ENCODE data around the gene MST1.

MST1 gene

GRCh38 chr3:49674497-49674983, 14.7 kb downstream of the MST1 start:
- DNase-seq (ENCODE audit: low read depth, low spot score) = no peak

- peak; percentile 96 for DNase-seq (ENCODE audit: low read depth, low spot score)
These were observed 15.4 kb downstream of the MST1 start, which contains the start of gene APEH for GRCh38 chr3:49673715-49674496. Gene APEH, plus strand, starts transcription at chr3:49674351. Its CDS starts 51 bp downstream, at chr3:49674402.

DNA sequence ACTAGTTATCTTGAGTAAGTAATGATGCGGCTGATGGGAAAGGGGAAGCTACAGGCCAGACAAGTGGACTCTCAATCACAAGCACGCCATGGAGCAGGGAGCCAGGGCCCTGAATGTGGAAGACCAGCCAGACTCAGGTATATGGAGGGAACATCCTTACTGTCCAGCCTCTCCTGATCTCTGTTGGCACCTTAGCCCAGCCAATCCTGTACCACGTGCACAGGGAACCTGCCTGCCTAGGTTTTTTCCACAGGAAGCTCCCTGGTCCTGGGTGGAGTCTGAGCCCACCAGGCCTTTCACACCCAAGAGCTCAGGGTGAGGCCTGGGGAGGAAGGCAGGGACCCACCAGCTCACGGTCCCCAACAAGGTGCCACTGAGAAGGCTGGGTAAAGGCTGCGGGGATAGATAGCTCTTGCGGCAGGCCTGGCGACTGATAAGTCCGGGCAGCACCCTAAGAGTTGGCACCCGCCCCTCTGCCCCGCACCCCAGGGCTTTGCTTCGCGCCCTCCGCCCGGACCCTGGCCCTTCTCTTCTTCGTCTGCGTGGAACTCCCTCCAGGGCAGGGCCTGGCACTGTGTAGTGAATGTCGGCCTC, 16.1 kb downstream of the MST1 start:
- no peak for DNase-seq (ENCODE audit: low read depth, low spot score)

- peak; percentile 33 for DNase-seq (ENCODE audit: low read depth, low spot score)
These were observed 17.7 kb downstream of the MST1 start for GRCh38 chr3:49671291-49672288.

DNA sequence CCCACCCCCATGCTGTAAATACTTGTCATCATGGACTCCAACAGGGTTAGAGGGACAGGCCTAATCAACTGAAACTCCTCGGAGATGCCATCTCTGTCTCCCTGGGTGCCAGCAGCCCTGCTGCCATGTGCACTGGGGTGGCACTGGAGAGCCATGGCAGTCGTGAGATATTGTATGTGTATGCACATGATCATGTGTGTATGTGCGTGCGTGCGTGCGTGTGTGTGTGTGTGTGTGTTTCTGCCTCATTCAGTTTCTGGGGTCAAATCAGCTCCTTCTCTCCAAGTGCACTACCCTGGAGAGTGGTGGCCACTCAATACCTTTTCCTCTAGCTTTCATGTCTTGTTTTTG, 18.4 kb downstream of the MST1 start:
- no peak for DNase-seq (ENCODE audit: low read depth, low spot score)

GRCh38 chr3:49669352-49669751, 19.9 kb downstream of the MST1 start:
- no peak for DNase-seq (ENCODE audit: low read depth, low spot score)

- DNase-seq (ENCODE audit: low read depth, low spot score) = no peak
These were observed 20.4 kb downstream of the MST1 start for GRCh38 chr3:49668861-49669260.

DNA sequence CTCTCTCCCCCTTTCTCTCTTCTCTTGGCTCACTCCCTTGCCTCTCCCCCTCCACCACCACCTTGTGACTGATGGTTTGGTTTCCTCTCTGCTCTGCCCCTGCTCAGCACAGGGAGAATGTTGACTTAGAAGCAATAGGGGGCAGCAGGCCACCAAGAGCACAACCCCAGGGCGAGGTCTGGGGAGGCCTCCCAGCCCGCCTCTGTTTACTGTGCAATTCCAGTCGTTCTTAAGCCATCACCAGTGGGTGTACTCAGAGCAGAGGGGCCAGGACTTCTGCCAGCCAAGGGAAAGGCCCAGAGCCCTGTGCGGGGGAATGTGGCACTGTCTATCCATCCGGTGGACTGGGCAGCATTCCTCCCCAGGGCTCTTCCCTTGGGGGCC, 20.9 kb downstream of the MST1 start:
- no peak for DNase-seq (ENCODE audit: low read depth, low spot score)

- no peak for DNase-seq (ENCODE audit: low read depth, low spot score)
These were observed 21.4 kb downstream of the MST1 start for GRCh38 chr3:49667701-49668413.

DNA sequence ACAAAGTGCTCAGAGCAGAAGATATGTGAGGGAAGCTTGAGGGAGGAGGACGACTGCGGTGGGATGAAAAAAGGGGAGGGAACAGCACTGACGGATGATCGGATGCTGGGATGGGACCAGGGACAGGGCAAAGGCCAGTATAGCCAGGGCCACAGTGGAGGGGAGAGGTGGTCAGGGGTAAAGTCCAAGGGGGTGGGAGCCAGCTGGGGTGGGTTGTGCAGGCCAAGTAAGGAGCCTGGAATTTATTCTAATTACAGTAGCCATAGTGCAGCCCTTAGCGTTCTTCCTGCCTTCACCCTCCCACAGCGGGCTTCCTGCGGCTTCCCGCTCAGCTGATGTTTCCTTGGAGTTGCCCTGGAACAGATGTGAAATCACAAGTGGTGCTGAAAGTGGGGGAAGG, 22.7 kb downstream of the MST1 start:
- no peak for DNase-seq (ENCODE audit: low read depth, low spot score)

DNA sequence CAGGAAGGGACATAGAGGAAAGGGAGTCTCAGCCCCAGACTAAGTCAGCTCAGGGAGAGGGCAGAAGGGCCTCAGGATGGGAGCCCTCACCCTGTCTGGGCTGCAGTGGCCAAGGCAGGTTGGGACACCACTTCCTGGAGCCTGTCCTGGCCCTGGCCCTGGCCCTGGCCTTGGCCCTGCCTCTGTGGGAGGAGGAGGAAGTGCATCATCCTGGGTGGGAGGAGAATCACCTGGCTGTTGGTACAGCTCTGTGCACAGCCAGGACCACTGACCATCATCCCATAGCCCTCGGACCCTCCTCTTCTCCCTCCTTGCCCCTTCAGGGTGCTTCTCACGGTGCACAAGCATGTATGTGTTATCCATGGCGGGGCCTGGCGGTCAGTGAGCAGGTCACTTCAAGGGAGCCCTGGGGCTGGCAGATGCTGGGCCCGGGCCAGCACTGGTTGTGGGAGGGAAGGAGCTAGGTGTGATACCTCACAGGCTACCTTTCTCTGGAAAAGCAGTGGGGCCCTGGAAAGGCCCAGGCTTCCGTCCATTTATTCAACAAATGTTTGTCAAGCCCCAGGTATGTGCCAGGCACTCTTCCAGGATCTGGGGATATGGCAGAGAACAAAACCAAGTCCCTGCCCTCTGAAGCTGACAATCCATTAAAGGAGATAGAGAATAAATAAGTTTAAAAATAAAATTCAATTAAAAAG, 23.3 kb downstream of the MST1 start:
- DNase-seq (ENCODE audit: low read depth, low spot score) = no peak

DNA sequence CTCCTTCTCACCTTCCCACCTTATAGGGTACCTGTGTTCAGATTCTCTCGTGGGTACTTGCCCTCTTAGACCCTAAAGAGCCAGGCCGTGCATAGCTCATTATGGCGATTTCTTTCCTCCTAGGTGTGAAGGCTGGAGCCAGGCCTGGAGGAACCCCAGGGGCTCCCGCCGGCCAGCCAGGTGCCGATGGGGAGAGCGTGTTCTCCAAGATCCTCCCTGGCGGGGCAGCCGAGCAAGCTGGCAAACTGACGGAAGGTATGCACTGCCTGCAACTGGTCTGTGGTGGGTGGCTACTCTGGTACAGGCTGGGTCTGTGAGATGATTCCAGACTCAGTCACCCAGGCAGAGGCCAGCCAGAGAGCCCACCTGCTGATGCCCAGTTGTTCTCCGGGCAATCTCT, 25.0 kb downstream of the MST1 start:
- no peak for DNase-seq (ENCODE audit: low read depth, low spot score)

DNA sequence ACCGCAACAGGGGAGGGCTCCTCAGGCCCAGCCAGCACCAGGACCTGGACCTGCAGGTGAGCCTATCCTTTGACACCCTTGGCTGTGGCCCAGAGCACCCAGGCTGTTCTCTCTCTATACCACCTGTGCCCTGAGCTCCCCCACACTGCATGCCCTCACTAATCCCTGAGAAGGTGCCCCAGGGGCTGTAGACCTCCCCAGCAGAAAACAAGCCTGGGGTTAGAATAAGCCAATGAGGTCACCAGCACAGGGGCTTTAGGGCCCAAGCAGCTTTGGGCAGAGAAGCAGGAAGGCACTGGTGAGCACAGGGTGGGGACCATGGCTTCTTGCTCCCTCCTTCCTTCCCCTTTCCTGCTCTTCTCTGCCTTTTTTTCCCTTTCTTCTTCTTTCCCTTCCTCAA, 25.4 kb downstream of the MST1 start:
- no peak for DNase-seq (ENCODE audit: low read depth, low spot score)

DNA sequence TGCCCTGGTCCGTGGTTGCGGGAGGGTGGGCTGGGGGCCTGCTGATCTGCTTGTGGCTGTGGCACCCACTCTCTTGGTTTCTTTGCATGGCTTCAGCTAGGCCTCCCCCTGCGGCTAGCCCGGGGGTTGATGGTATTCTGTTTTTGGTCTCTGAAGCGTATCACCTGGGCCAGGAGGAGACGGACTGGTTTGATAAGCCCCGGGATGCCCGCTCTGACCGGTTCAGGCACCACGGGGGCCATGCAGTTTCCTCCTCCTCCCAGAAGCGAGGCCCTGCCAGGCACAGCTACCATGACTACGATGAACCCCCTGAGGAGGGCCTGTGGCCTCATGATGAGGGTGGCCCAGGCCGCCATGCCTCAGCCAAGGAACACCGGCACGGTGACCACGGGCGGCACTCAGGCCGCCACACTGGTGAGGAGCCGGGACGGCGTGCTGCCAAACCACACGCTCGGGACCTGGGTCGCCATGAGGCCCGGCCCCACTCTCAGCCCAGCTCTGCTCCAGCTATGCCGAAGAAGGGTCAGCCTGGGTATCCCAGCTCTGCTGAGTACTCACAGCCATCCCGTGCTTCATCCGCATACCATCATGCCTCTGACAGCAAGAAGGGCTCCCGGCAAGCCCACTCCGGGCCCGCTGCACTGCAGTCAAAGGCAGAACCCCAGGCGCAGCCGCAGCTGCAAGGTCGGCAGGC, 26.4 kb downstream of the MST1 start:
- DNase-seq (ENCODE audit: low read depth, low spot score) = no peak

DNA sequence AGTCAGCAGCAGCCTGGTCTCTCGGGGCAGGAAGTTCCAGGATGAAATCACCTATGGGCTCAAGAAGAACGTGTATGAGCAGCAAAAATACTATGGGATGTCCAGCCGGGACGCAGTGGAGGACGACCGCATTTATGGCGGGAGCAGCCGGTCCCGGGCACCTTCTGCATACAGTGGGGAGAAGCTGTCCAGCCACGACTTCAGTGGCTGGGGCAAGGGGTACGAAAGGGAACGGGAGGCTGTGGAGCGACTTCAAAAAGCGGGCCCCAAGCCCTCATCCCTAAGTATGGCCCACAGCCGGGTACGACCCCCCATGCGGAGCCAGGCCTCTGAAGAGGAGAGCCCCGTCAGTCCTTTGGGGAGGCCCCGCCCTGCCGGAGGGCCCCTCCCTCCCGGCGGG, 27.3 kb downstream of the MST1 start:
- no peak for DNase-seq (ENCODE audit: low read depth, low spot score)

DNA sequence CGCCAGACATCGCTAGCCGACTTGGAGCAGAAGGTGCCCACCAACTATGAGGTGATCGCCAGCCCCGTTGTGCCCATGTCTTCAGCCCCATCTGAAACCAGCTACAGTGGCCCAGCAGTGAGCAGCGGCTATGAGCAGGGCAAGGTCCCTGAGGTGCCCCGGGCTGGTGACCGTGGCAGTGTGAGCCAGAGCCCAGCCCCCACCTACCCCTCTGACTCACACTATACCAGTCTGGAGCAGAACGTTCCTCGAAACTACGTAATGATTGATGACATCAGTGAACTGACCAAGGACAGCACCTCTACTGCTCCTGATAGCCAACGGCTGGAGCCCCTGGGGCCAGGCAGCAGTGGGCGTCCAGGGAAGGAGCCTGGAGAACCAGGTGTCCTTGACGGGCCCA, 28.0 kb downstream of the MST1 start:
- DNase-seq (ENCODE audit: low read depth, low spot score) = no peak

GRCh38 chr3:49659756-49660155, 29.5 kb downstream of the MST1 start:
- no peak for DNase-seq (ENCODE audit: low read depth, low spot score)

- no peak for DNase-seq (ENCODE audit: low read depth, low spot score)
These were observed 30.6 kb downstream of the MST1 start for GRCh38 chr3:49658711-49659110.

- no peak for DNase-seq (ENCODE audit: low read depth, low spot score)
These were observed 31.9 kb downstream of the MST1 start for GRCh38 chr3:49657208-49657915.

Data from activated naive CD8-positive, alpha-beta T cell treated with anti-CD3 and anti-CD28 coated beads, Interleukin-2, amount 50 U/mL, for 16 hours (primary cell).